HUDEP-2 (cell line): ENCODE results near the gene BLOC1S6.
"Not testable (repeated sequence)": the region's sequence is repeated elsewhere in the genome, so short reads cannot be mapped to it uniquely, and the experiment has no call there.

Experiments
- DNase-seq, 76 experiments: peaks; one replicate each; lab custom pipeline; 2025; ENCODE audit not compliant: unreplicated experiment in 76 of 76; lab: John Stamatoyannopoulos, UW

Gene BLOC1S6

DNA sequence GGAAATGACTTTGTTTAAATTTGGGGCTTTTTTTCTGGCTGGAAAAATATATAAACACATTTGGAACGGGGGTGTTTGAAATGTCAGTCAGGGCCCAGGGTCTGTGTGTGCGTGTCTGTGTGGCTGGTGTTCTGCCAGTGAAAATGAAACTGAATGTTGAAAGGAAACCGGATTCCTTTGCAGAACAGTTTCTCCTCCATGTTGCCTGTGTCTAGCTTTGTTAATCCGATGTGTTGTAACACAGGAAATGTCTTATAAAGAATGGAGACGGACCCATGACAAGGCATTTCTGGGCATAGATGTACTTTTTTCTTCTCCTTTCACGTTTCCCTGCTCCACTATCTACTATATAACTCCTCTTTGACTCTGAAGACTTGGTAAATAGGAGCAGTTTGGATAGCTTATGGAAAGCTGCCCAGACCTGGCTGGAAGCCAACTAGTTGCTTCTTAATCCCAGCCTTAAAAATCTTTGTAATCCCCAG is 50.4 kb downstream of the BLOC1S6 start:
- peak in 6 of 76 experiments; percentile 4 to 25 (median 8) for DNase-seq

DNA sequence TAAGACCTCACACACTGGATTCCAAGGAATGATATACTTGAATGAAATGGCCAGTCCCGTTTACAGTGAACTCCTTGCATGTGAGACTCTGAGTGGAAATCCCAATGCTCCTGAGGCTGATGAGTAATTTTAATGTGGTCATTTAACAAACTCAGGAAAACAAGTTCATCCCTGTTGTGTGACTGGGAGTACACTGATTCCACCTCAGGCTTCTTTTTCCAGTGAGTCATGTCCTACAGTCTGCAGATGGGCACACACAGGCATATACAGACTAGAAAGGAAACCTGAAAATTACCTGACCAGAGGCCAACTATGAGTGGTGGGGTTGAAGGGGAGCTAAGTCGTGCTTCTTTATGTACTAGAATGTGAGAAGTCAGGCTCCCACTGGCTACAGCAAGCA is 53.4 kb downstream of the BLOC1S6 start:
- no peak for DNase-seq

- DNase-seq = no peak
Observed at GRCh38 chr15:45641374-45641781, 54.2 kb downstream of the BLOC1S6 start.

GRCh38 chr15:45641999-45642932 is 55.1 kb downstream of the BLOC1S6 start:
- DNase-seq = no peak

- DNase-seq = no peak
Observed at GRCh38 chr15:45644437-45644836, 57.3 kb downstream of the BLOC1S6 start.

GRCh38 chr15:45645026-45645980 is 58.1 kb downstream of the BLOC1S6 start:
- DNase-seq = no peak

DNA sequence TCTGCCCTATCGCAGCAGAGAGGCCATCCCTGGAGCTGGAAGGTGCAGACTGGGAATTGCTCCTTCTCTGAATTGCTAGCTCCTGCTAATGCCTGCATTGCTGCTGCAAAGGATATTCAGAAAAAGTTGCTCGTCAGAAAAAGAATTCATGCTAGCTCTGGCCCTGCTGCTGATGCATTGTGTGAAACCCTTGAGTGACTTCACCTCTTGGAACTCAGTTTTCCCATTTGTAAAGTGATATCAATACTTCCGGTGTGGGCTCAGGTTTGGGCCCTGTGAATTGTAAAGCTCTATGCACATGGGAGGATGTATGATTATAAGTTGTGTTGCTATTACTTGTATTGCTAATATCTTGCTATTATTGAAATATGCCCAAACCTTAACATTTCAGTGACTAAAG is 59.0 kb downstream of the BLOC1S6 start:
- DNase-seq = no peak

DNA sequence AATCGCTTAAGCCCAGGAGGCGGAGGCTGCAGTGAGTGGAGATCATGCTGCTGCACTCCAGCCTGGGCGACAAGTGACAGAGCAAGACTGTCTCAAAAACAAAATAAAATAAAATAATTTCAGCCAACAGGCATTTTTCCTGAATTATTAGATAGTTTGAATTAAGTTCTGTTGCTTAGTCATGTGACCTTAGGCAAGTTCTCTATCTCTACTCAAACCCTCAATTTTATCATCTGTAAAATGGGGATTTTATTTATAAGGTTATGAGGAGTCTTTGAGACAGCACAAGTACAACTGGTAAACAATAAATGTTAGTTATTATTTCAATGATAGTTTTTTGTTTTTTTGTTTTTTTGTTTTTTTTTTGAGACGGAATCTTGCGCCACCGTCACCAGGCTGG is 60.6 kb downstream of the BLOC1S6 start:
- DNase-seq = no peak

DNA sequence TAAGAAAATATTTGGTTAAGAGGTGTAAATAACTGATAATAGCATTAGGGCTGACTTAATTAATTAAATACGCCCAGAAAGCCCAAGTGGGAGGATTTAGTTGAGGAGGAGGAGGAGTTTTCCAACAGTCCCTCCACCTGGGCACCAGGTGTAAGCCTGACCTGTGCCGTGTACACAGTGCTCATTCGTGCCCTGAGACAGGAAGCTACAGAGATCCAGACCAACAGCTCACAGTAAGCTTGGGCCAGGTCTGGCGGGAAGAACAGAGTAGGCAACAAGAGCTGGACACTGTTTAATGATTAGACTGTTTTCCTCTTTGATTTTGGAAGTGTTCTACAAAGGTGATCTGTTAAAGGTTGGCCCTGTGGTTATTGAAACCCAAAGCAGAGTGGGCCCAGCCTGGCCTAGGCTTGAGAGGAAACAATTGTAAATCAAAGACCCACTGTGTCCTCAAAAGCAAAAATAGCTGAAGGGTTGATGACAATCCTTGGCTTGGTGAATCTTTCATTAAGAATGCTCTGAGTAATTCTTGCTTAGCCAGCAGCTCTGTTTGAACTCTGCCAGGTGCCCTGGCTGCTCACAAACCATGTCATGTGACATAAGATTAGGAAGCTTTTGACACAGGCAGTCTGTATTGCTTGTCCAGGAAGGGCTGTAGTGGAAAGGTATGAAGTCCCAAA is 61.5 kb downstream of the BLOC1S6 start:
- no peak for DNase-seq

DNA sequence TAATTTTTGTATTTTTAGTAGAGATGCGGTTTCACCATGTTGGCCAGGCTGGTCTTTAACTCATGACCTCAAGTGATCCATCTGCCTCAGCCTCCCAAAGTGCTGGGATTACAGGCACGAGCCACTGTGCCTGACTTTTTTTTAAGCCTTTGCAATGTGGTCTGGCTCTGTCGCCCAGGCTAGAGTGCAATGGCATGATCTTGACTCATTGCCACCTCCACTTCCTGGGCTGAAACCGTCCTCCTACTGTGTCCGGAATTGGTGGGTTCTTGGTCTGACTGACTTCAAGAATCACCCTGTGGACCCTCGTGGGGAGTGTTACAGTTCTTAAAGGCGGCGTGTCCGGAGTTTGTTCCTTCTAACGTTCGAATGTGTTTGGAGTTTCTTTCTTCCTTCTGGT is 62.8 kb downstream of the BLOC1S6 start:
- DNase-seq = not testable (repeated sequence)

GRCh38 chr15:45650889-45651525 is 63.8 kb downstream of the BLOC1S6 start:
- DNase-seq = no peak

GRCh38 chr15:45653702-45654424 is 66.7 kb downstream of the BLOC1S6 start:
- DNase-seq = no peak

- no peak for DNase-seq
Observed at GRCh38 chr15:45654749-45655148, 67.6 kb downstream of the BLOC1S6 start.

GRCh38 chr15:45657254-45657653 is 70.1 kb downstream of the BLOC1S6 start:
- DNase-seq = no peak

- DNase-seq = no peak
Observed at GRCh38 chr15:45657764-45658545, 70.8 kb downstream of the BLOC1S6 start.
